ENCODE results near the gene THADA.

Gene THADA

DNA sequence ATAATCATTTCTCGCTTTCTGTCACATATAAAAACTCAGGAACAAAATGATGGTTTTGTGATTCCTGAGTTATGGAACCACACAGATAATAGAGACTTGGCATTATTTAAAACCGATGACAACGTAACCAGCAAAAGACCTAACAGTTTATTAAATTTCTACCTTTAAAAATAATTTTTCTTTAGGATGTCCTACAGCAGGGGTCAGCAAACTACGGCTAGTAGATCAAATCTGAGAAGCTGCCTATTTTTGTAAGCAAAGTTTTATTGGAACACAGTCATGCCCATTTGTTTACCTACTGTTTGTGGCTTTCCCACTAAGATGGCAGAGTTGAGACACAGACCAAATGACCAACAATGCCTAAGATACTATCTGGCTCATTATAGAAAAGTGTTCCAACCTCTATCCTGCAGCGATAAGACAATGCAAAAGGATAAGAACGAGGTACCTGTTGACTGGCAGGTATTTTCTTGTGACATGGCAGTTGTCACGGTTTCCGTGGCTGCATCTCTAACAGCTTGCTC, 316.5 kb downstream of the THADA start:
- in situ Hi-C loops (cut with HindIII; ENCODE audit: low sequenced_read_pairs): no loop called here
- DNase-seq (ENCODE audit: low read depth, low spot score): no peak
- TF ChIP-seq, protein P1, sequence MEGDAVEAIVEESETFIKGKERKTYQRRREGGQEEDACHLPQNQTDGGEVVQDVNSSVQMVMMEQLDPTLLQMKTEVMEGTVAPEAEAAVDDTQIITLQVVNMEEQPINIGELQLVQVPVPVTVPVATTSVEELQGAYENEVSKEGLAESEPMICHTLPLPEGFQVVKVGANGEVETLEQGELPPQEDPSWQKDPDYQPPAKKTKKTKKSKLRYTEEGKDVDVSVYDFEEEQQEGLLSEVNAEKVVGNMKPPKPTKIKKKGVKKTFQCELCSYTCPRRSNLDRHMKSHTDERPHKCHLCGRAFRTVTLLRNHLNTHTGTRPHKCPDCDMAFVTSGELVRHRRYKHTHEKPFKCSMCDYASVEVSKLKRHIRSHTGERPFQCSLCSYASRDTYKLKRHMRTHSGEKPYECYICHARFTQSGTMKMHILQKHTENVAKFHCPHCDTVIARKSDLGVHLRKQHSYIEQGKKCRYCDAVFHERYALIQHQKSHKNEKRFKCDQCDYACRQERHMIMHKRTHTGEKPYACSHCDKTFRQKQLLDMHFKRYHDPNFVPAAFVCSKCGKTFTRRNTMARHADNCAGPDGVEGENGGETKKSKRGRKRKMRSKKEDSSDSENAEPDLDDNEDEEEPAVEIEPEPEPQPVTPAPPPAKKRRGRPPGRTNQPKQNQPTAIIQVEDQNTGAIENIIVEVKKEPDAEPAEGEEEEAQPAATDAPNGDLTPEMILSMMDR (IDR thresholded peaks at IDR 0.05; ENCODE audit: low read depth, low read length): no peak
- no peak overlapping the region for H3K4me3 ChIP-seq (ENCODE audit: low read depth, low read length)

DNA sequence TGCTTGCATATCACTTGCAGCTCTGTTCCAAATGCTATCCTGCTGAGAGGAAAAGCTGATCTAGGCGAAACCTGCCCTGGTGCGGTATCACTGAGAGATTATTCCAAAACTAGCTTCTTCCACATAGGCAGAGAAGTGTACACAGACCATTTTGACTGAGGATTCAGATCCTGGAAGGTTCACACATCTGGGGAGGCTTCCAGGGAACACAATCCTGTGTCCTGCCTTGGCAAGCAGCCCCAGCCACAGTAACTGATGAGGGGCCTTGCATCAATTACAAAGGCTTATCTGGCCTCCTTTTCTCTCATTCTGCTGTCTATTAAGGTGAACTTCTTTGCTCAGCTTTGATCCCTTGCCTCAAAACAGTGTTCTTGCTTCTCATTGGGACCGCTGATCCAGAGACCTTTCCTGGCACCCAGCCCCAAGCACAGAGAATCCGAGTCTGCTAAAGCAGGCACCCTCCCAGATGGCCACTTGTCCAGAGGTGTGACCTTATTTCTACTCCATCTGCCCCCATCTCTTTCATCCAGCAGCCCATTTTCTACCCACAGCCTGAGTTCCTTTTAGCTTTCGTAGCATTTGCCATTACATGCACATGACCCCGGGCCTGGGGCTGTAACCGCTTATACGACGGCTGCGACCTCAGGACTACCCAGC, 317.1 kb downstream of the THADA start:
- no peak for DNase-seq (ENCODE audit: low read depth, low spot score)
- in situ Hi-C loops (cut with HindIII; ENCODE audit: low sequenced_read_pairs): no loop called here
- TF ChIP-seq, protein P1 (IDR thresholded peaks at IDR 0.05; ENCODE audit: low read depth, low read length): no peak
- no peak overlapping the region for H3K4me3 ChIP-seq (ENCODE audit: low read depth, low read length)

DNA sequence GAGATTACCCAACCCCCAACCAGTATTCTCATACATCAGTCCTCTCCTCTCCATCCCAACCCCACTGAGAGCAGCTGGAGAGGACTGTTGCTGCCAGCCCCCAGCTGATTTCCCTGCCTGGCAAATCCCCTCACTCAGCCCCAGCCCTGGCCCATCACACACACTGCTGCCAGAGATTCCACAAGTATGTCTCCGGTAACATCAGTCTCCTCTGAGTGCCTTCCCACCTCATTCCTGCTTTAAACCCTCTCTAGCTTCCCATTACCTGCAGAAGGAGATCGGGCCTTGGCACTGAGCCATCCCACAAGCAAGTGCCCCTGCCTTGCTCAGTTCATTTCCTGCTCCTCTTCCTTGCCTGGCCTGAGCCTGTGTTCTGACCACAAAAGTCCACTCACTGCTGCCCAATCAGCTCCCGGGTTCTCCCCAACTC, 318.9 kb downstream of the THADA start:
- TF ChIP-seq, protein P1 (IDR thresholded peaks at IDR 0.05; ENCODE audit: low read depth, low read length): no peak
- DNase-seq (ENCODE audit: low read depth, low spot score): peak; percentile 18
- H3K4me3 ChIP-seq (ENCODE audit: low read depth, low read length): no peak overlapping the region
- in situ Hi-C loops (cut with HindIII; ENCODE audit: low sequenced_read_pairs): no loop called here

DNA sequence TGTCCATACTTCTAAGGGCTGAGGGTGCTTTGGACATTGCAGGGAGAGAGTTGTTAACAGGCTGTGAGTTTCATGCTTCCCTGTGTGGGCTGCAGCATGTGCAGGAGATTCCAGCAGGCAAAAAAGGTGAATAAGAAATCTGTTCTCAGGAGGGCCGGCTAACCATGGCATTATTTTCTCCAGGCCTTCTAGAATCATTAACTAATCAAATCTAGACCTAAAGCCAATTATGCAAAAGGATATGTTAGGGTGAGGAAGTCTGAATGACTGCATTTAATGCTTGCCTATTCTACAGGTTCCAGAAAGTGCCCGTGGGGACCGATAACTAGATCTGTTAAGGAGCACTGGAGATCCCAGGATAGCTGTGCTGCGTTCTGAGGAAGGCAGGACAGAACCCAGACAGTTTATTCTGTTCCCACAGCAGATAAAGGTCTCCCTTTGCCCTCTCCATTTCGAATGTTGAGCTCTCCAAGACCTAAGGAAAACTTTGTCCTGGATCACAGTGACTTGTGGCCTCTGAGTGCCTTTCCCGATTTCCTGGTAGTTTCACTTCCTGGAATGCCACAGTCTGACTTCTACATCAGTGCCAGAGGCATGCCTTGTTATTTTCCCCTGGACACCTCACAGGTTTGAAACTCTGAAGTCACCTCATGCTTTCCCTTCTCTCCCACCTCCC, 319.4 kb downstream of the THADA start:
- no peak for DNase-seq (ENCODE audit: low read depth, low spot score)
- TF ChIP-seq, protein P1 (IDR thresholded peaks at IDR 0.05; ENCODE audit: low read depth, low read length): no peak
- H3K4me3 ChIP-seq (ENCODE audit: low read depth, low read length): no peak overlapping the region
- in situ Hi-C loops (cut with HindIII; ENCODE audit: low sequenced_read_pairs): no loop called here

DNA sequence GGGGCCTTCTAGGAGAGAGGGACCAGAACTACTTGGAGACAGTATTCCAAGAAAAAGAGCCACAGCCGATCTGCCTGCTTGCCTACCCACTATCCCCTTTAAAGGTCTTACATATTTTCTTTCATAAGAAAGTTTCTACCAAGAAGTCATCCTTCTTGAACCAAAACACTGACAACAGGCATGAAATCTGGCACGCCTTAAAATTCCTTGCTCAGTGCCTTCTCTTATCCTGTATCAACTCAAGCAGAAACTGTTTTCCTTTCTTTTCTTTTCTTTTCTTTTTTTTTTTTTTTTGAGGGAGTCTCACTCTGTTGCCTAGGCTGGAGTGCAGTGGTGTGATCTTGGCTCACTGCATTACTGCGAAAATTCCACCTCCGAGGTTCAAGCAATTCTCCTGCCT, 321.1 kb downstream of the THADA start:
- TF ChIP-seq, protein P1 (IDR thresholded peaks at IDR 0.05; ENCODE audit: low read depth, low read length): no peak
- in situ Hi-C loops (cut with HindIII; ENCODE audit: low sequenced_read_pairs): no loop called here
- no peak for DNase-seq (ENCODE audit: low read depth, low spot score)
- no peak overlapping the region for H3K4me3 ChIP-seq (ENCODE audit: low read depth, low read length)

DNA sequence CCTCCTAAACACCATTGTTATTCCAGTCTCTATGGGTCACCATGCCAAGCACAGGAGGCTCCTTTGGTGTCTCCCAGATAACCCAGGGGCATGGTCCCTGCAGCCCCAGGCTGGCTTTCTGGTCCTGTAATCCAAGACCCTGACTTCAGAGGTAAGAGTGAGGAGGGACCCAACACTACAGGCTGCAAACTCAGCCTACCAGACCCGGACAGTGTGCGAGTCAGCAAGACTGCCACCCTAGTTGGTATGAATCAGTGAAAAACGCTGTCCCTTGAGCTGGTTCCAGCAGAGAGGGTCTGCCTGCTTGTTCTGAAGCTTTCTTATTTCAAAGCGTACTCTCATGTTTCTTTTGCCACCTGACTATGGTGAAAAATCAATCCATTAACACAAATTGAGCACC, 321.8 kb downstream of the THADA start:
- no peak overlapping the region for H3K4me3 ChIP-seq (ENCODE audit: low read depth, low read length)
- TF ChIP-seq, protein P1 (IDR thresholded peaks at IDR 0.05; ENCODE audit: low read depth, low read length): no peak
- in situ Hi-C loops (cut with HindIII; ENCODE audit: low sequenced_read_pairs): no loop called here
- DNase-seq (ENCODE audit: low read depth, low spot score): no peak
